ENCODE measurements around the gene GLT1D1. TPM values are rescaled to one million over a fixed set of nuclear protein-coding genes. Genes with fewer than 3 reads are reported as not detected.

Gene GLT1D1
- total and polyA plus RNA-seq, 2 experiments from 2014 or later, result 1.4 to 4.4 TPM

- no peak for TF ChIP-seq CTCF (conservative IDR thresholded peaks at IDR 0.05; ENCODE audit: low read depth in 2 of 2)
- TF ChIP-seq JUNB (IDR thresholded peaks at IDR 0.05; ENCODE audit: unreplicated experiment), result no peak
Observed at GRCh38 chr12:128933926-128934325, 80.6 kb downstream of the GLT1D1 start (continued).

- Mint-ChIP-seq H3K4me3 (no peak overlapping the region), H3K27ac (no peak overlapping the region), H3K27me3 (ENCODE audit: insufficient read depth, low read depth, poor library complexity) (peaks cover 3% of the 10 kb centered on the region), H3K4me1 (peaks cover 6% of the 10 kb centered on the region), H3K36me3 (ENCODE audit: low read depth) (peaks cover 9% of the 10 kb centered on the region), H3K9me3 (peaks cover 88% of the 10 kb centered on the region)
- Histone ChIP-seq H3K27me3 (ENCODE audit: insufficient read depth) (no peaks in the 10 kb centered on the region), H3K36me3 (ENCODE audit: insufficient read depth) (no peaks in the 10 kb centered on the region), H2AFZ (no peak overlapping the region), H3K4me2 (no peak overlapping the region), H4K20me1 (replicated peaks; ENCODE audit: insufficient read depth) (no peaks in the 10 kb centered on the region), H3K79me2 (replicated peaks; ENCODE audit: insufficient read depth) (no peaks in the 10 kb centered on the region), H3F3A (replicated peaks; ENCODE audit: low read depth) (no peaks in the 10 kb centered on the region), H3K27ac (ENCODE audit: low read depth) (no peak overlapping the region), H3K4me1 (ENCODE audit: insufficient read depth) (no peaks in the 10 kb centered on the region), H3K9me2 (ENCODE audit: insufficient read depth) (no peaks in the 10 kb centered on the region), H3K4me3 (no peak overlapping the region)
- DNase-seq (ENCODE audit: low spot score) (no peak), ATAC-seq (no peak)
- TF ChIP-seq ZNF462 (CRISPR knock-in tag; IDR thresholded peaks at IDR 0.05), result no peak
- TF ChIP-seq NANOG (IDR thresholded peaks at IDR 0.05; ENCODE audit: borderline replicate concordance), result no peak
- TF ChIP-seq, protein P1, sequence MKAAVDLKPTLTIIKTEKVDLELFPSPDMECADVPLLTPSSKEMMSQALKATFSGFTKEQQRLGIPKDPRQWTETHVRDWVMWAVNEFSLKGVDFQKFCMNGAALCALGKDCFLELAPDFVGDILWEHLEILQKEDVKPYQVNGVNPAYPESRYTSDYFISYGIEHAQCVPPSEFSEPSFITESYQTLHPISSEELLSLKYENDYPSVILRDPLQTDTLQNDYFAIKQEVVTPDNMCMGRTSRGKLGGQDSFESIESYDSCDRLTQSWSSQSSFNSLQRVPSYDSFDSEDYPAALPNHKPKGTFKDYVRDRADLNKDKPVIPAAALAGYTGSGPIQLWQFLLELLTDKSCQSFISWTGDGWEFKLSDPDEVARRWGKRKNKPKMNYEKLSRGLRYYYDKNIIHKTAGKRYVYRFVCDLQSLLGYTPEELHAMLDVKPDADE (IDR thresholded peaks at IDR 0.05), result no peak
- TF ChIP-seq EZH2phosphoT487 (IDR thresholded peaks at IDR 0.05; ENCODE audit: unreplicated experiment), result no peak
Observed at GRCh38 chr12:128938886-128939285, 85.6 kb downstream of the GLT1D1 start.
